T-helper 17 cell (primary cell): ENCODE data around the gene FAM111B. TPM values are rescaled to one million over a fixed set of nuclear protein-coding genes. Genes with fewer than 3 reads are reported as not detected.
A peak's percentile ranks its signal among the peaks of the same experiment; 100 is the strongest.

Experiments used
- ATAC-seq: fragments of 150-1000 bp; cut with Tn5 transposase; 2 replicates; pipeline ENCODE4 v1.10.0; 2021; ENCODE audit warnings: mild to moderate bottlenecking, moderate library complexity
- DNase-seq, 3 donors: peaks; one replicate each; pipeline versions ENCODE4 v3.0.0 to v3.0.0-alpha.2; 2020 to 2021
- H3K9me3 ChIP-seq: one replicate; pipeline ENCODE4 v1.7.0; 2013; ENCODE audit warnings: low read length, mild to moderate bottlenecking; ENCODE audit not compliant: control insufficient read depth, poor library complexity, severe bottlenecking
- H3K27ac Mint-ChIP-seq: one replicate; pipeline ENCODE4 v1.8.0; 2022; ENCODE audit warnings: mild to moderate bottlenecking, moderate library complexity, mixed read lengths
- H3K27me3 Mint-ChIP-seq: one replicate; pipeline ENCODE4 v1.8.0; 2022; ENCODE audit warnings: mixed read lengths
- H3K36me3 Mint-ChIP-seq: one replicate; pipeline ENCODE4 v1.8.0; 2022; ENCODE audit warnings: low read depth, mixed read lengths
- H3K4me1 Mint-ChIP-seq: one replicate; pipeline ENCODE4 v1.8.0; 2022; ENCODE audit warnings: mild to moderate bottlenecking, mixed read lengths
- H3K4me3 Mint-ChIP-seq: one replicate; pipeline ENCODE4 v1.8.0; 2022; ENCODE audit warnings: mild to moderate bottlenecking, moderate library complexity, mixed read lengths
- total RNA-seq, 4 donors: library from RNA in 2 of 4; stranded (reverse) in 2 of 4; gene quantifications; one replicate each; pipeline ENCODE4 v1.2.3 and lab custom pipeline; 2022 to 2026

FAM111B gene
- total RNA-seq, 2 donors from 2014 or later = 1.4 to 2.0 TPM

GRCh38 chr11:59151761-59152160 lies 44.7 kb downstream of the FAM111B start:
- Mint-ChIP-seq H3K27ac (peak overlapping the region; percentile 97), H3K36me3 (no peaks in the 10 kb centered on the region), H3K4me1 (peaks cover 21% of the 10 kb centered on the region), H3K4me3 (peak overlapping the region; percentile 90), H3K27me3 (no peaks in the 10 kb centered on the region)
- ATAC-seq = no peak
- H3K9me3 ChIP-seq = no peaks in the 10 kb centered on the region
- no peak for DNase-seq

DNA sequence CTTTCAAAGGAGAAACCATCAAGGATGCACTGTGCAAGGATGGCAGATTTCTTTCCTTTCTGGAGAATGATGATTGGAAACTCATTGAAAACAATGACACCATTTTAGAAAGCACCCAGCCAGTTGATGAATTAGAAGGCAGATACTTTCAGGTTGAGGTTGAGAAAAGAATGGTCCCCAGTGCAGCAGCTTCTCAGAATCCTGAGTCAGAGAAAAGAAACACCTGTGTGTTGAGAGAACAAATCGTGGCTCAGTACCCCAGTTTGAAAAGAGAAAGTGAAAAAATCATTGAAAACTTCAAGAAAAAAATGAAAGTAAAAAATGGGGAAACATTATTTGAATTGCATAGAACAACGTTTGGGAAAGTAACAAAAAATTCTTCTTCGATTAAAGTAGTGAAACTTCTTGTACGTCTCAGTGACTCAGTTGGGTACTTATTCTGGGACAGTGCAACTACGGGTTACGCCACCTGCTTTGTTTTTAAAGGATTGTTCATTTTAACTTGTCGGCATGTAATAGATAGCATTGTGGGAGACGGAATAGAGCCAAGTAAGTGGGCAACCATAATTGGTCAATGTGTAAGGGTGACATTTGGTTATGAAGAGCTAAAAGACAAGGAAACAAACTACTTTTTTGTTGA lies 45.4 kb downstream of the FAM111B start:
- Mint-ChIP-seq H3K27ac (peak overlapping the region; percentile 97), H3K27me3 (no peaks in the 10 kb centered on the region), H3K4me3 (peak overlapping the region; percentile 90), H3K36me3 (no peaks in the 10 kb centered on the region), H3K4me1 (peaks cover 19% of the 10 kb centered on the region)
- H3K9me3 ChIP-seq = no peaks in the 10 kb centered on the region
- no peak for ATAC-seq
- no peak for DNase-seq

DNA sequence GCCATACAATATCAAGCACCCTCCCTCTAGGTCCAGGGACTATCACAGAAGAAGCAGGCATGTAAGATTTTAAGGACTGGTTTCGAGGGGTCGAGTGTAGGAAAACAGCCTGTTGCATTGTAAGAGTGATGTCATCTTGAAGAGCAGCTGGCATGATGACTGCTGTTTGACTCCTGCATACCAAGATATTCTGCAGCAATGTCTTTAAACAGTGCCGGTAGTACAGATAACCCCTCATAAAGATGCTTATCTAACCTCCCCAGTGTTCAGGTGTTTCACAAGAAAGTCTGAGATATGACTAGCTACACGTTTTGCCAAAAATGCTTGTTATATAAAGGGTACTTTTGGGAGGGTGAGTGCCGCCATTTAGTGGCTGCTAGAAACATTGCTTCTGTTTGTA lies 47.6 kb downstream of the FAM111B start:
- Mint-ChIP-seq H3K36me3 (no peaks in the 10 kb centered on the region), H3K4me3 (no peak overlapping the region), H3K27ac (no peak overlapping the region), H3K4me1 (peaks cover 19% of the 10 kb centered on the region), H3K27me3 (no peaks in the 10 kb centered on the region)
- DNase-seq = no peak
- H3K9me3 ChIP-seq = no peaks in the 10 kb centered on the region
- ATAC-seq = no peak

- no peak overlapping the region for H3K4me3 Mint-ChIP-seq
- H3K27me3 Mint-ChIP-seq = peaks cover 14% of the 10 kb centered on the region
- no peak overlapping the region for H3K27ac Mint-ChIP-seq
Observed at GRCh38 chr11:59157433-59157832, 50.4 kb downstream of the FAM111B start.

DNA sequence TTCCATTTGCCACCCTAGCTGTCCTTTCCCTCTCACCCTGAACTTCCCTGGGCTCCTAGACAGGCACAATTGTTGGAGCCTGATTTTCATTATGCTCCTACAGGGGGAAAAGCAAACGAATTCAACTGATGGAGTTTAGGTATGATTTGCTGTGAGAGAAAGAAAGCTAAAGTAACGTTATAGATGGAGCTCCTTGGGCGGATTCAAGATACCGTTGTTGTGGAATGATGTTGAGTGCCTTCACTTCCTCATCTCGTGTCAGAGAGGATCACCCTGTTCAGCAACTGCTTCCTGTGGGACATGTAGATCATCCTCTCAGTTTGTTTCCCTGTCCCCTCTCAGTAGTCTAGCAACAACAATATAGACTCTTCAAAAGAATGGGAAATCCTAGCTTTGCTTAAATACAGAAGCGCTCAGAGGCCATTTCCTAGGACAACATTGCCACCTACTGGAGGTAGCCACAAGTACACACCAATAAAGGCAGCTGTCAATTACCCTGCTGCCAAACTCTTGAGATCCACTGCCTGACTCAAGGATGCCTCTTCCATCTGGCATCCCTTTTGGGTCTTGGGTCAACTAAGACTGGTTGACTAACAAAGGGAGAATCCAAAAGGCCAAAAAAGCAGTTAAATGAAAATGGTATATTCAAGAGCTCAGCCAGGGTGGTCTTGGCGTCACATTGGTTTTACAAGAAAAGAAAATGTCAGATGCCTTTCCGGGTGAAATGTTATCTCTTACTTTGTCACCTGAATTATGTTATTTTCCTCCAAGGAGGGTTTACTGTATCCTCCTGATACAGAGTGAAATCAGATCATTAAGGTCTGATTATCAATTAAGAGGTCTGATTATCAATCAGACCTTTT lies 51.4 kb downstream of the FAM111B start:
- H3K9me3 ChIP-seq = no peaks in the 10 kb centered on the region
- Mint-ChIP-seq H3K4me3 (no peak overlapping the region), H3K27ac (no peak overlapping the region), H3K4me1 (peaks cover 4% of the 10 kb centered on the region), H3K36me3 (no peaks in the 10 kb centered on the region), H3K27me3 (peaks cover 23% of the 10 kb centered on the region)
- DNase-seq (peak in 2 of 3 donors; percentile 36 to 49), ATAC-seq (peak; percentile 99)

More at GRCh38 chr11:59157433-59157832, 50.4 kb downstream of the FAM111B start:
- H3K9me3 ChIP-seq = no peaks in the 10 kb centered on the region
- no peaks in the 10 kb centered on the region for H3K36me3 Mint-ChIP-seq
- H3K4me1 Mint-ChIP-seq = peaks cover 10% of the 10 kb centered on the region
- ATAC-seq (no peak), DNase-seq (no peak)

- H3K36me3 Mint-ChIP-seq = no peaks in the 10 kb centered on the region
Observed at GRCh38 chr11:59164028-59164427, 57.0 kb downstream of the FAM111B start.

GRCh38 chr11:59171508-59172322 lies 64.7 kb downstream of the FAM111B start, which contains the start of gene DTX4:
Gene DTX4, plus strand, starts transcription at chr11:59172132. Its CDS starts 464 bp downstream, at chr11:59172596.
- no peaks in the 10 kb centered on the region for H3K36me3 Mint-ChIP-seq
- no peaks in the 10 kb centered on the region for H3K27me3 Mint-ChIP-seq
- ATAC-seq (peak; percentile 90), DNase-seq (peak; percentile 79 to 83 (median 80))
- H3K4me1 Mint-ChIP-seq = peaks cover 11% of the 10 kb centered on the region
- H3K4me3 Mint-ChIP-seq = peak within 1 kb of the TSS; percentile 96
- peak within 1 kb of the TSS; percentile 92 for H3K27ac Mint-ChIP-seq
- H3K9me3 ChIP-seq = no peaks in the 10 kb centered on the region

More at GRCh38 chr11:59164028-59164427, 57.0 kb downstream of the FAM111B start:
- no peak overlapping the region for H3K4me3 Mint-ChIP-seq
- no peaks in the 10 kb centered on the region for H3K9me3 ChIP-seq
- no peak for DNase-seq
- no peak for ATAC-seq
- H3K27me3 Mint-ChIP-seq = peaks cover 43% of the 10 kb centered on the region
- no peak overlapping the region for H3K27ac Mint-ChIP-seq
- H3K4me1 Mint-ChIP-seq = no peaks in the 10 kb centered on the region

DNA sequence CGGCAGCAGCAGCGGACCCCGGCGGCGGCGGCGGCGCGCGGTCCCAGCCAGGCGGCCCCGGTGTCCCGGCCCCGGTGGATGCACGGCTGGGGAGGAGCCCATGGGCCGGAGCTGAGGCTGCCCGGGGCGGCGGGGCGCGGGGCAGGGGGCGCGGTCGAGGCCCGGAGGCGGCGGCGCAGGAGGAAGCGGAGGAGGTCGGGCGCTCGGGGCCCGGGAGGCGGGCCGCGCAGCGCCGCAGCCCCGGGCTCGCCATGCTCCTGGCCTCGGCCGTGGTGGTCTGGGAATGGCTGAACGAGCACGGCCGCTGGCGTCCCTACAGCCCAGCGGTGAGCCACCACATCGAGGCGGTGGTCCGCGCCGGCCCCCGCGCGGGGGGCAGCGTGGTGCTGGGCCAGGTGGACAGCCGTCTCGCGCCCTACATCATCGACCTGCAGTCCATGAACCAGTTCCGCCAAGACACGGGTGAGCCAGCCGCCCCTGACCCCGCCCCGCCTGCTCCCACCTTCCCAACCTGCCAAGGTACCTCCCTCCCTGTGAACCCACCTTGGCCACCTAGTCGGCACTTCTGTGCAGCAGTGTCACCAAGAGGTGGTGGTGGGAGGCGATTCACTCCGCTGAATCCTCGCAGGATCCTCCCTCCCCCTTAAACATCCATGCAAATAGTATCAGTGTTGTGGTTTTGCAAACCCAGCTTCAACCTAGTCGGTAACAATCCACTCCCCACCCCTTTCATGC lies 65.5 kb downstream of the FAM111B start:
- no peaks in the 10 kb centered on the region for H3K9me3 ChIP-seq
- Mint-ChIP-seq H3K27me3 (no peaks in the 10 kb centered on the region), H3K4me1 (peaks cover 14% of the 10 kb centered on the region), H3K36me3 (peaks cover 2% of the 10 kb centered on the region), H3K27ac (peak overlapping the region; percentile 92), H3K4me3 (peak overlapping the region; percentile 96)
- DNase-seq (peak in 2 of 3 donors; percentile 17 to 19), ATAC-seq (peak; percentile 28)

- peaks cover 4% of the 10 kb centered on the region for H3K36me3 Mint-ChIP-seq
- ATAC-seq = no peak
- no peaks in the 10 kb centered on the region for H3K9me3 ChIP-seq
- H3K4me1 Mint-ChIP-seq = peaks cover 16% of the 10 kb centered on the region
- H3K4me3 Mint-ChIP-seq = peak overlapping the region; percentile 96
- DNase-seq = no peak
- H3K27me3 Mint-ChIP-seq = no peaks in the 10 kb centered on the region
- peak overlapping the region; percentile 92 for H3K27ac Mint-ChIP-seq
Observed at GRCh38 chr11:59173080-59173963, 66.3 kb downstream of the FAM111B start.

DNA sequence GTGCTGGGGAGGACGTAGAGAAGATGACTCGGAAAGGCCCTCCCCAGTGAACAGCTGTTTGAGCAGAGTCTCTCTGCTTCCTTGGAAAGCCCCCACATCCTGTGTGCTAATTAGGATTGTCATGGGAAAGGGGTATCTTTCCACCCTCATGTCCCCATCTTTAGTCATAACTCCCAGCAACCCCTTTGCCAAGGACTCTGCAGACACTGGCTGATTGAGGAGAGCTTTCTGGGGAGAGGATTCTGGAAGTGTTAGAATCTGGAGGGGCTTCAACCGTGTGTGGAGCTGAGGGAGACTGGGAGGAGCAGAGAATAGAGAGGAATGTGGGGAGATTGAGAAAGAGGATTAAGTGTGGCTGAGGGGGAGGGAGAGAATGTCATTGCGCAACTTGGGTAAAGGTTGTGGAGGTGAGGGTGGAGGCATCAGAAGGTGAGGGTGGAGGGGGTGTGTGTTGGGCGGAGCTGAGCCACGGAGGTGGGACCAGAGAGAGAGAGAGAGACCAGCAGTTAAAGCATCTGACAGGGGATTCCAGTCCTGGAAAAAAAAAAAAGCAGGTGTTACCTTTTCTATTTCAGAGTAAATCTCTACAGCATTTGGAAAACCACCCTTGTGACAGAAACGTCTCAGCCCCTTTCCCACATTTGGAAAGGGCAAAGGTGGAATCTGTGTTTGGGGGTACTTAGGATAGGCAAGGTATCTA lies 67.1 kb downstream of the FAM111B start:
- DNase-seq (no peak), ATAC-seq (no peak)
- no peaks in the 10 kb centered on the region for H3K27me3 Mint-ChIP-seq
- H3K27ac Mint-ChIP-seq = no peak overlapping the region
- H3K36me3 Mint-ChIP-seq = peaks cover 4% of the 10 kb centered on the region
- no peak overlapping the region for H3K4me3 Mint-ChIP-seq
- H3K9me3 ChIP-seq = no peaks in the 10 kb centered on the region
- H3K4me1 Mint-ChIP-seq = peaks cover 16% of the 10 kb centered on the region

GRCh38 chr11:59174664-59175033 lies 67.6 kb downstream of the FAM111B start:
- no peak for DNase-seq
- peaks cover 4% of the 10 kb centered on the region for H3K36me3 Mint-ChIP-seq
- H3K4me1 Mint-ChIP-seq = peaks cover 16% of the 10 kb centered on the region
- no peaks in the 10 kb centered on the region for H3K27me3 Mint-ChIP-seq
- H3K4me3 Mint-ChIP-seq = no peak overlapping the region
- no peak for ATAC-seq
- H3K27ac Mint-ChIP-seq = no peak overlapping the region
- H3K9me3 ChIP-seq = no peaks in the 10 kb centered on the region
